WTC11 (cell line): ENCODE data around the gene LAP3. TPM values are rescaled to one million over a fixed set of nuclear protein-coding genes. Genes with fewer than 3 reads are reported as not detected.

Experiments
- ATAC-seq: fragments of 200-7000 bp; cut with Tn5 transposase; 2 replicates; pipeline ENCODE4 v1.10.0; 2021; ENCODE audit warnings: mild to moderate bottlenecking, moderate library complexity
- CTCF ChIA-PET: fragments of 300-600 bp; sonication (Branson Sonifier 250); formaldehyde crosslinking; loops from one replicate; lab custom pipeline; 2021; ENCODE audit warnings: antibody characterized with exemption; lab: Charles Lee
- POLR2A ChIA-PET: fragments of 350-600 bp; sonication (Branson Sonifier 250); formaldehyde crosslinking; loops from one replicate; lab custom pipeline; 2021; ENCODE audit warnings: antibody characterized with exemption; lab: Charles Lee
- DNase-seq: peaks from one replicate; pipeline ENCODE4 v3.0.0; 2021; ENCODE audit warnings: low spot score
- H3K27ac Mint-ChIP-seq: 2 replicates; pipeline ENCODE4 v1.8.0; 2021; ENCODE audit warnings: mixed read lengths
- H3K27me3 Mint-ChIP-seq: 2 replicates; pipeline ENCODE4 v1.8.0; 2021; ENCODE audit warnings: low read depth, mild to moderate bottlenecking, moderate library complexity, mixed read lengths
- H3K36me3 Mint-ChIP-seq: 2 replicates; pipeline ENCODE4 v1.8.0; 2021; ENCODE audit warnings: mixed read lengths
- H3K4me1 Mint-ChIP-seq: 2 replicates; pipeline ENCODE4 v1.8.0; 2022; ENCODE audit warnings: mixed read lengths
- H3K4me3 Mint-ChIP-seq: 2 replicates; pipeline ENCODE4 v1.8.0; 2021; ENCODE audit warnings: mild to moderate bottlenecking, moderate library complexity, mixed read lengths
- H3K9me3 Mint-ChIP-seq: 2 replicates; pipeline ENCODE4 v1.8.0; 2021; ENCODE audit warnings: mixed read lengths
- ATF1 ChIP-seq: sonication (generic); formaldehyde crosslinking; IDR thresholded peaks from 2 replicates; pipeline ENCODE4 v1.8.1; 2023; ENCODE audit warnings: mild to moderate bottlenecking, moderate library complexity, missing genetic modification reagents
- CDX4 ChIP-seq: fragments of 250-450 bp; sonication (Bioruptor Pico); IDR thresholded peaks from 2 replicates; pipeline ENCODE4 v1.9.0; 2021; ENCODE audit warnings: moderate library complexity, mild to moderate bottlenecking, inconsistent platforms, borderline replicate concordance
- CREB1 ChIP-seq: sonication (generic); formaldehyde crosslinking; IDR thresholded peaks from 2 replicates; pipeline ENCODE4 v1.8.0; 2023; ENCODE audit warnings: mild to moderate bottlenecking, missing genetic modification reagents
- E2F5 ChIP-seq: sonication (generic); formaldehyde crosslinking; IDR thresholded peaks from 2 replicates; pipeline ENCODE4 v1.8.1; 2022; ENCODE audit warnings: mild to moderate bottlenecking, moderate library complexity, missing genetic modification reagents
- GRHL2 ChIP-seq: fragments of 250-450 bp; sonication (Bioruptor Pico); IDR thresholded peaks from 2 replicates; pipeline ENCODE4 v1.8.0; 2022; ENCODE audit warnings: mild to moderate bottlenecking, moderate library complexity; ENCODE audit not compliant: insufficient replicate concordance, severe bottlenecking
- GTF2I ChIP-seq: fragments of 250-450 bp; sonication (Bioruptor Pico); conservative IDR thresholded peaks from 2 replicates; pipeline ENCODE4 v1.4.0; 2021; ENCODE audit warnings: mild to moderate bottlenecking
- HMGA2 ChIP-seq: fragments of 250-450 bp; sonication (Bioruptor Pico); IDR thresholded peaks from 2 replicates; pipeline ENCODE4 v1.4.0; 2021; ENCODE audit warnings: mild to moderate bottlenecking, moderate library complexity
- PRDM15 ChIP-seq: sonication (generic); formaldehyde crosslinking; IDR thresholded peaks from 2 replicates; pipeline ENCODE4 v1.8.0; 2022; ENCODE audit warnings: missing genetic modification reagents
- PRRX2 ChIP-seq: fragments of 250-450 bp; sonication (Bioruptor Pico); IDR thresholded peaks from 2 replicates; pipeline ENCODE4 v1.8.0; 2021; ENCODE audit warnings: mild to moderate bottlenecking
- STAT6 ChIP-seq: sonication (generic); formaldehyde crosslinking; conservative IDR thresholded peaks from 2 replicates; pipeline ENCODE4 v1.8.1; 2023; ENCODE audit warnings: mild to moderate bottlenecking, low read depth, missing genetic modification reagents, moderate library complexity
- TCF7 ChIP-seq: sonication (generic); formaldehyde crosslinking; IDR thresholded peaks from 2 replicates; pipeline ENCODE4 v1.8.0; 2022; ENCODE audit warnings: mild to moderate bottlenecking, low read depth, missing genetic modification reagents, moderate library complexity
- TEAD4 ChIP-seq: sonication (generic); formaldehyde crosslinking; IDR thresholded peaks from 2 replicates; pipeline ENCODE4 v1.8.0; 2022; ENCODE audit warnings: mild to moderate bottlenecking, missing genetic modification reagents
- USF1 ChIP-seq: sonication (generic); formaldehyde crosslinking; IDR thresholded peaks from 2 replicates; pipeline ENCODE4 v1.8.0; 2022; ENCODE audit warnings: mild to moderate bottlenecking, missing genetic modification reagents
- ZBTB21 ChIP-seq: sonication (generic); formaldehyde crosslinking; IDR thresholded peaks from 2 replicates; pipeline ENCODE4 v1.8.1; 2023; ENCODE audit warnings: mild to moderate bottlenecking, missing genetic modification reagents, borderline replicate concordance
- ZNF263 ChIP-seq: sonication (generic); formaldehyde crosslinking; IDR thresholded peaks from 2 replicates; pipeline ENCODE4 v1.8.1; 2022; ENCODE audit warnings: low read depth, mild to moderate bottlenecking, moderate library complexity, missing genetic modification reagents
- ZNF425 ChIP-seq: fragments of 250-450 bp; sonication (Bioruptor Pico); conservative IDR thresholded peaks from 2 replicates; pipeline ENCODE4 v1.9.0; 2021; ENCODE audit warnings: mild to moderate bottlenecking
- total RNA-seq: library from RNA; stranded (reverse); gene quantifications from 3 replicates; pipeline ENCODE4 v1.2.3, GENCODE V29; 2021
- TF ChIP-seq, protein P1 (sequence below): sonication (generic); formaldehyde crosslinking; IDR thresholded peaks from 2 replicates; pipeline ENCODE4 v1.8.1; 2022; ENCODE audit warnings: missing genetic modification reagents, borderline replicate concordance
- TF ChIP-seq, protein P2 (sequence below): fragments of 200-600 bp; IDR thresholded peaks from 2 replicates; pipeline ENCODE4 v1.8.0; 2022; ENCODE audit warnings: antibody characterized with exemption

LAP3 gene
- total RNA-seq, 1 experiment from 2014 or later: 52.7 TPM

GRCh38 chr4:17550549-17550948 lies 26.4 kb upstream of the LAP3 start (continued):
- TF ChIP-seq STAT6 (no peak), GRHL2 (CRISPR knock-in tag) (no peak), PRDM15 (no peak), E2F5 (CRISPR knock-in tag) (no peak), PRRX2 (CRISPR knock-in tag) (no peak), TEAD4 (CRISPR knock-in tag) (no peak), ATF1 (no peak), TCF7 (CRISPR knock-in tag) (no peak), CREB1 (no peak), HMGA2 (CRISPR knock-in tag) (no peak), GTF2I (no peak)

DNA sequence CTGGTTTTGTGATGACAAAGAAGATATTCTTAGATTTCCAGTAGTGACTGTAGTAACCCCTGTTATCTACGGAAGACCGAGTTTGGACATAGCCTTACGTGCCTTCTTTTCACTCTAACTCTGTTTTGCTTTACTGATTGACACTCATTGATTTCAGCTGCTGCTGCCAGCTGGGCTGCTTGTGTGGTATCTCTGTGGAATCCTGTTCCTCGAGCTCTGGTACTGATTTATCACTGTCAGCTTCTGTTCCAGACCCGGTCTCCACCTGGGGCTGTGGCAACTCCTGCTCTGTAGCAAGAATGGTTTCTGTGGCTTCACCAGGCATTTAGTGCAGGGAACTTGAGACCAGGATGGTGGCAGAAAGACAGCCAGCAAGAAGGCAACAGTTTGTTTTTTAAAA lies 24.6 kb upstream of the LAP3 start:
- POLR2A ChIA-PET: no interaction called here
- Mint-ChIP-seq H3K27me3 (peaks cover 4% of the 10 kb centered on the region; the same call in 1 of the 2 replicates), H3K36me3 (no peaks in the 10 kb centered on the region), H3K27ac (no peak overlapping the region), H3K9me3 (no peaks in the 10 kb centered on the region), H3K4me1 (no peaks in the 10 kb centered on the region), H3K4me3 (no peak overlapping the region)
- ATAC-seq (no peak), DNase-seq (no peak)
- CTCF ChIA-PET: no interaction called here
- TF ChIP-seq, protein P1, sequence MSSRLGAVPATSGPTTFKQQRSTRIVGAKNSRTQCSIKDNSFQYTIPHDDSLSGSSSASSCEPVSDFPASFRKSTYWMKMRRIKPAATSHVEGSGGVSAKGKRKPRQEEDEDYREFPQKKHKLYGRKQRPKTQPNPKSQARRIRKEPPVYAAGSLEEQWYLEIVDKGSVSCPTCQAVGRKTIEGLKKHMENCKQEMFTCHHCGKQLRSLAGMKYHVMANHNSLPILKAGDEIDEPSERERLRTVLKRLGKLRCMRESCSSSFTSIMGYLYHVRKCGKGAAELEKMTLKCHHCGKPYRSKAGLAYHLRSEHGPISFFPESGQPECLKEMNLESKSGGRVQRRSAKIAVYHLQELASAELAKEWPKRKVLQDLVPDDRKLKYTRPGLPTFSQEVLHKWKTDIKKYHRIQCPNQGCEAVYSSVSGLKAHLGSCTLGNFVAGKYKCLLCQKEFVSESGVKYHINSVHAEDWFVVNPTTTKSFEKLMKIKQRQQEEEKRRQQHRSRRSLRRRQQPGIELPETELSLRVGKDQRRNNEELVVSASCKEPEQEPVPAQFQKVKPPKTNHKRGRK (CRISPR knock-in tag): no peak
- TF ChIP-seq ZNF263 (CRISPR knock-in tag) (no peak), ZBTB21 (no peak), CDX4 (CRISPR knock-in tag) (no peak), PRRX2 (CRISPR knock-in tag) (no peak), ZNF425 (no peak), USF1 (CRISPR knock-in tag) (no peak), PRDM15 (no peak)
- TF ChIP-seq, protein P2, sequence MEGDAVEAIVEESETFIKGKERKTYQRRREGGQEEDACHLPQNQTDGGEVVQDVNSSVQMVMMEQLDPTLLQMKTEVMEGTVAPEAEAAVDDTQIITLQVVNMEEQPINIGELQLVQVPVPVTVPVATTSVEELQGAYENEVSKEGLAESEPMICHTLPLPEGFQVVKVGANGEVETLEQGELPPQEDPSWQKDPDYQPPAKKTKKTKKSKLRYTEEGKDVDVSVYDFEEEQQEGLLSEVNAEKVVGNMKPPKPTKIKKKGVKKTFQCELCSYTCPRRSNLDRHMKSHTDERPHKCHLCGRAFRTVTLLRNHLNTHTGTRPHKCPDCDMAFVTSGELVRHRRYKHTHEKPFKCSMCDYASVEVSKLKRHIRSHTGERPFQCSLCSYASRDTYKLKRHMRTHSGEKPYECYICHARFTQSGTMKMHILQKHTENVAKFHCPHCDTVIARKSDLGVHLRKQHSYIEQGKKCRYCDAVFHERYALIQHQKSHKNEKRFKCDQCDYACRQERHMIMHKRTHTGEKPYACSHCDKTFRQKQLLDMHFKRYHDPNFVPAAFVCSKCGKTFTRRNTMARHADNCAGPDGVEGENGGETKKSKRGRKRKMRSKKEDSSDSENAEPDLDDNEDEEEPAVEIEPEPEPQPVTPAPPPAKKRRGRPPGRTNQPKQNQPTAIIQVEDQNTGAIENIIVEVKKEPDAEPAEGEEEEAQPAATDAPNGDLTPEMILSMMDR: no peak
